T-cell (primary cell): Measurements from ENCODE around the gene DSP. TPM values are rescaled to one million over a fixed set of nuclear protein-coding genes. Genes with fewer than 3 reads are reported as not detected.

Source experiments
- ATAC-seq, 4 experiments: fragments of 200-7000 bp in 3 of 4; fragments of 150-1000 bp in 1 of 4; cut with Tn5 transposase; replicated peaks in 1 of 4; 1 replicate in 3 of 4; 2 replicates in 1 of 4; pipeline ENCODE4 v1.10.0; 2021; ENCODE audit warnings: moderate library complexity in 3 of 4, mild to moderate bottlenecking in 2 of 4, moderate number of reproducible peaks in 1 of 4
- CTCF ChIA-PET, 2 donors: fragments of 300-600 bp; sonication (Branson Sonifier 250); formaldehyde crosslinking; loops; one replicate each; lab custom pipeline; 2022; ENCODE audit warnings: antibody characterized with exemption in 2 of 2; lab: Charles Lee
- POLR2A ChIA-PET, 2 donors: fragments of 300-600 bp; sonication (Branson Sonifier 250); formaldehyde crosslinking; loops; one replicate each; lab custom pipeline; 2022; ENCODE audit warnings: antibody characterized with exemption in 2 of 2; lab: Charles Lee
- DNase-seq, 35 experiments: peaks; one replicate each; pipeline versions ENCODE4 v3.0.0 to v3.0.0-alpha.2; 2013 to 2023
- H3K27ac ChIP-seq: one replicate; pipeline ENCODE4 v1.5.1; 2013; ENCODE audit warnings: low read length
- H3K27me3 ChIP-seq, 2 experiments: replicated peaks in 1 of 2; 1 replicate in 1 of 2; 2 replicates in 1 of 2; pipeline versions ENCODE4 v1.6.1 to v1.7.0; 2013; ENCODE audit warnings: low read length in 1 of 2, mixed read lengths in 1 of 2; ENCODE audit not compliant: control insufficient read depth in 2 of 2, insufficient read depth in 2 of 2; ENCODE audit errors: extremely low read depth in 1 of 2
- H3K36me3 ChIP-seq, 2 donors: 1 replicate in 1 of 2; 2 replicates in 1 of 2; pipeline versions ENCODE4 v1.6.1 to v1.7.0; 2013; ENCODE audit warnings: low read length in 1 of 2; ENCODE audit not compliant: control insufficient read depth in 2 of 2, insufficient read depth in 1 of 2; ENCODE audit errors: extremely low read depth in 1 of 2
- H3K4me1 ChIP-seq, 2 experiments: 1 replicate in 1 of 2; 2 replicates in 1 of 2; pipeline versions ENCODE4 v1.6.1 to v1.7.0; 2013; ENCODE audit warnings: low read length in 2 of 2, mixed read lengths in 1 of 2; ENCODE audit not compliant: insufficient read depth in 2 of 2, control insufficient read depth in 1 of 2; ENCODE audit errors: extremely low read depth in 1 of 2
- H3K4me3 ChIP-seq, 2 donors: 1 replicate in 1 of 2; 2 replicates in 1 of 2; pipeline versions ENCODE4 v1.5.1 to v1.7.0; 2013; ENCODE audit warnings: mild to moderate bottlenecking in 2 of 2, low read length in 1 of 2, moderate library complexity in 1 of 2; ENCODE audit not compliant: control insufficient read depth in 1 of 2; ENCODE audit errors: extremely low read depth in 1 of 2
- H3K9me3 ChIP-seq: 2 replicates; pipeline ENCODE4 v1.7.0; 2013
- H3K27ac Mint-ChIP-seq, 2 donors: one replicate each; pipeline ENCODE4 v1.8.0; 2020 to 2021; ENCODE audit warnings: mild to moderate bottlenecking in 2 of 2, mixed read lengths in 2 of 2
- H3K27me3 Mint-ChIP-seq, 2 donors: one replicate each; pipeline ENCODE4 v1.8.0; 2021 to 2022; ENCODE audit warnings: mixed read lengths in 2 of 2
- H3K36me3 Mint-ChIP-seq: one replicate; pipeline ENCODE4 v1.8.0; 2021; ENCODE audit warnings: mixed read lengths
- H3K4me1 Mint-ChIP-seq, 3 donors: one replicate each; pipeline ENCODE4 v1.8.0; 2020 to 2022; ENCODE audit warnings: mixed read lengths in 3 of 3, mild to moderate bottlenecking in 1 of 3
- H3K4me3 Mint-ChIP-seq, 3 donors: one replicate each; pipeline ENCODE4 v1.8.0; 2020 to 2022; ENCODE audit warnings: mild to moderate bottlenecking in 3 of 3, mixed read lengths in 3 of 3, moderate library complexity in 3 of 3
- H3K9me3 Mint-ChIP-seq, 3 donors: one replicate each; pipeline ENCODE4 v1.8.0; 2020 to 2022; ENCODE audit warnings: mixed read lengths in 3 of 3
- whole genome bisulfite sequencing: methylation state at CpG from one replicate; pipeline ENCODE4 v1.1.5; 2013; ENCODE audit warnings: missing lambda C conversion rate; ENCODE audit not compliant: insufficient coverage; 5-methylcytosine and 5-hydroxymethylcytosine counted together
- total RNA-seq, 35 experiments: library from RNA in 6 of 35; stranded (reverse) in 6 of 35; fragments of 120-200 nt in 1 of 35; gene quantifications; one replicate each; pipeline versions ENCODE4 v1.2.1 to v1.2.4 and lab custom pipeline; 2013 to 2026

Gene DSP
- total RNA-seq, 5 donors from 2014 or later (not counting 1 experiment from before 2014, with no cell fraction given): 0.12 to 1.0 (median 0.80) TPM; not detected in 1

DNA sequence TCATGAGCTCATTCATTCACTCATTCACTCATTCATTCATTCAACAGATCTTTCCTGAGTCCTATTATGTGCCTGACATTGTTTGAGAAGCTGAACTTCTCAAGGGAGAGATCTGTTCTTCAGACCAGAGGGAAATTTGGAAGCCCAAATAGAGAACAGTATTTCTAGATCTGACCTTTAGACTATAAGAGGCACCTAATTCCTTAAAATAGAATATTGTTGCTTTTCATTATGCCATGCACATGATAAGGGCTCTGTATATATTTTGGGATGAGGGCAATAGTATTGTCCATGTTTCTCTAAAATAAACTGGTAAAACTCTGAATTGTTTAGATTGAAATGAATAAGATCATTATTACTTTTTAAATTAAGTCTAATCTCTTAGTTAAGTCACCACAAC lies 18.6 kb upstream of the DSP start:
- DNase-seq: no peak
- peaks cover 49% of the 10 kb centered on the region in 2 donors for H3K27me3 Mint-ChIP-seq
- ATAC-seq: no peak
- no peaks in the 10 kb centered on the region for H3K4me1 Mint-ChIP-seq
- no peak overlapping the region for H3K4me3 Mint-ChIP-seq
- H3K9me3 Mint-ChIP-seq: no peaks in the 10 kb centered on the region
- ChIA-PET CTCF (interaction anchor here in 1 of 2 donors (0.6 kb wide), 1 partner anchor 11 kb away, joined by 5 read pairs; no protein-coding TSS in a partner anchor), POLR2A (no interaction called here)
- Histone ChIP-seq H3K4me1 (no peaks in the 10 kb centered on the region), H3K4me3 (no peak overlapping the region), H3K9me3 (no peaks in the 10 kb centered on the region), H3K36me3 (no peaks in the 10 kb centered on the region), H3K27ac (no peak overlapping the region), H3K27me3 (peaks cover 4 to 14% of the 10 kb centered on the region in 2 experiments)
- no peak overlapping the region for H3K27ac Mint-ChIP-seq
- no peaks in the 10 kb centered on the region for H3K36me3 Mint-ChIP-seq

- CTCF ChIA-PET: no interaction called here
- ATAC-seq (no peak), DNase-seq (no peak)
- H3K4me3 ChIP-seq: no peak overlapping the region
- Mint-ChIP-seq H3K27ac (no peak overlapping the region), H3K36me3 (no peaks in the 10 kb centered on the region), H3K4me3 (no peak overlapping the region), H3K9me3 (no peaks in the 10 kb centered on the region), H3K4me1 (no peaks in the 10 kb centered on the region), H3K27me3 (peaks cover 54 to 58% of the 10 kb centered on the region in 2 donors)
- POLR2A ChIA-PET: interaction anchor here in 1 of 2 donors (0.5 to 0.7 kb wide), 2 partner anchors 74 to 1046 kb away, joined by 4 to 11 read pairs; no protein-coding TSS in a partner anchor
- H3K9me3 ChIP-seq: no peaks in the 10 kb centered on the region
- no peaks in the 10 kb centered on the region for H3K36me3 ChIP-seq
- H3K27me3 ChIP-seq: peaks cover 4 to 14% of the 10 kb centered on the region in 2 experiments
- no peaks in the 10 kb centered on the region for H3K4me1 ChIP-seq
- no CpG with 5 or more reads among the region's 2 CpGs for WGBS
- H3K27ac ChIP-seq: no peak overlapping the region
Measured at GRCh38 chr6:7523922-7524321, 17.5 kb upstream of the DSP start.

DNA sequence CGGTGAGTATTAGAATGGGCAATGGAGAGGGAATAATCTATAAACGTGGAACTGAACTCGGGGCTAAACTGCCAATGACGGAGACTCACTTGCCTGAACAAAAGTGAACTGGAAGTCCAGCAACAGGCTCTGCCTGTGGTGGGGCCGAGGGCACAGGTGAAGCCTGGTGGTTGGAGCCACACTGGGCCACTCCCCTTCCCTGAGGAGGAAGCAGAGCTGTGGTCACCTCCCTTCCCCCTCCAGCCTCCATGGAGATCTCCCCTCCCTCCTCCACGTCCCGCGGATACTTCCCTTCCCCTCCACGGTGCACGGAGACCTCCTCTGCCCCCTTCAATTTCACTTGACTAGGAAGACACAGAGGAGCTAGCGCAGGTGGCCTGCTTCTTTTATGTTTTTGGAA lies 14.7 kb upstream of the DSP start:
- Mint-ChIP-seq H3K9me3 (no peaks in the 10 kb centered on the region), H3K4me3 (no peak overlapping the region), H3K27ac (no peak overlapping the region), H3K27me3 (peaks cover 46 to 56% of the 10 kb centered on the region in 2 donors), H3K4me1 (no peaks in the 10 kb centered on the region), H3K36me3 (no peaks in the 10 kb centered on the region)
- ATAC-seq (no peak), DNase-seq (no peak)
- H3K27ac ChIP-seq: no peak overlapping the region
- peaks cover 4 to 17% of the 10 kb centered on the region in 2 experiments for H3K27me3 ChIP-seq
- no peaks in the 10 kb centered on the region for H3K9me3 ChIP-seq
- ChIA-PET CTCF (no interaction called here), POLR2A (no interaction called here)
- H3K4me1 ChIP-seq: no peaks in the 10 kb centered on the region
- no peaks in the 10 kb centered on the region for H3K36me3 ChIP-seq
- no peak overlapping the region for H3K4me3 ChIP-seq
- WGBS: 85% methylated on average over 3 of the region's 11 CpGs

DNA sequence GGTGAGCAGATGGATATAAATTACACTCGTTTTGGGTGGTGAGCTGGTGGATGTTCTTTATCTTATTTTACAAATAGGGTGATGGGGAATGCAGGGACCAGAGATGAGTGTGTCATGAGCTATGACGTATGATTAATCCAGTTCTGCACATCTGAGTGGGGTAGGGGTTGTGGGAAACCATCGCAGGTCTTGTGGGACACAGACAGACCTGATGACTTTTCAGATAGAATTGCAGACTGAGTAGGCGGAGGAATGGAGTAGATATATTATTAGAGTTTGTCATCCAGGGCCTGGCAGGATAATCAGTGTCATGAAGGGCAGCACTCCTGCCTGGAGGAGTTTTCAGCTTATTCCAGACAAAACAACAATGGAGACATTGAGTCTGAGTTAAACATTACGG lies 12.9 kb upstream of the DSP start:
- Mint-ChIP-seq H3K36me3 (no peaks in the 10 kb centered on the region), H3K9me3 (no peaks in the 10 kb centered on the region), H3K27ac (no peak overlapping the region), H3K4me1 (no peaks in the 10 kb centered on the region), H3K4me3 (no peak overlapping the region), H3K27me3 (peaks cover 39 to 47% of the 10 kb centered on the region in 2 donors)
- no peaks in the 10 kb centered on the region for H3K4me1 ChIP-seq
- H3K27ac ChIP-seq: no peak overlapping the region
- H3K9me3 ChIP-seq: no peaks in the 10 kb centered on the region
- ATAC-seq: no peak
- ChIA-PET CTCF (no interaction called here), POLR2A (no interaction called here)
- peaks cover 4 to 17% of the 10 kb centered on the region in 2 experiments for H3K27me3 ChIP-seq
- no peaks in the 10 kb centered on the region for H3K36me3 ChIP-seq
- no peak overlapping the region for H3K4me3 ChIP-seq
- DNase-seq: no peak
- 83% methylated on average over 1 of the region's 5 CpGs for WGBS

GRCh38 chr6:7529141-7529540 lies 12.3 kb upstream of the DSP start:
- peaks cover 36 to 45% of the 10 kb centered on the region in 2 donors for H3K27me3 Mint-ChIP-seq
- H3K4me3 Mint-ChIP-seq: no peak overlapping the region
- H3K4me1 Mint-ChIP-seq: no peaks in the 10 kb centered on the region
- ChIA-PET POLR2A (no interaction called here), CTCF (no interaction called here)
- H3K9me3 Mint-ChIP-seq: no peaks in the 10 kb centered on the region
- no peaks in the 10 kb centered on the region for H3K9me3 ChIP-seq
- DNase-seq (no peak), ATAC-seq (no peak)
- H3K4me1 ChIP-seq: no peaks in the 10 kb centered on the region
- no peaks in the 10 kb centered on the region for H3K36me3 Mint-ChIP-seq
- H3K27ac ChIP-seq: no peak overlapping the region
- H3K27ac Mint-ChIP-seq: no peak overlapping the region
- H3K4me3 ChIP-seq: no peak overlapping the region
- WGBS: 57% methylated on average over 1 of the region's 6 CpGs
- no peaks in the 10 kb centered on the region for H3K36me3 ChIP-seq
- peaks cover 4 to 17% of the 10 kb centered on the region in 2 experiments for H3K27me3 ChIP-seq

DNA sequence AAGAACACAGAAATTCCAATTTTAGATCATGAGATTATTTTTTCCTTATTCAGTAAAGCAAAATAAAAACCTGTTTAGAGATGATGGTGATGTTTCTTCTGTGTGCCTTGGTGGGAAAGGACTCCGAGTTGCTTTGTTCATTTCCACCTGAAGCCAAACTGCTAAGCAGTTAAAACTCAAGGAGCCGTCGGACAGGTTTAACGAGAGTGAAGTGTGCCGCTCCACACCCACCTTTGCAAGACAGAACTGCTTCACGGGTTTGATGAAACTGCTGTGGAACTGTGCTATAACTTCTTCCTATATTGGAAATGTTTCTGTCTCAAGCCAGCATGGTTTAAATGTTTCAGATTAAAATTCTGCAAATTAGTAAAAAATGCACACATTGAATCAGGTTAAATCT lies 9.2 kb upstream of the DSP start:
- Mint-ChIP-seq H3K4me3 (no peak overlapping the region), H3K27me3 (peaks cover 24 to 41% of the 10 kb centered on the region in 2 donors), H3K9me3 (no peaks in the 10 kb centered on the region), H3K4me1 (no peaks in the 10 kb centered on the region), H3K27ac (no peak overlapping the region), H3K36me3 (no peaks in the 10 kb centered on the region)
- H3K9me3 ChIP-seq: no peaks in the 10 kb centered on the region
- ATAC-seq: no peak
- H3K4me3 ChIP-seq: no peak overlapping the region
- CTCF ChIA-PET: no interaction called here
- H3K36me3 ChIP-seq: no peaks in the 10 kb centered on the region
- no peak overlapping the region for H3K27ac ChIP-seq
- H3K27me3 ChIP-seq: peaks cover 2 to 13% of the 10 kb centered on the region in 2 experiments
- no peak for DNase-seq
- POLR2A ChIA-PET: no interaction called here
- 33% methylated on average over 1 of the region's 6 CpGs for WGBS
- no peaks in the 10 kb centered on the region for H3K4me1 ChIP-seq

GRCh38 chr6:7532821-7533220 lies 8.7 kb upstream of the DSP start:
- DNase-seq (no peak), ATAC-seq (no peak)
- no peak overlapping the region for H3K27ac ChIP-seq
- Mint-ChIP-seq H3K4me1 (no peaks in the 10 kb centered on the region), H3K27ac (no peak overlapping the region), H3K9me3 (no peaks in the 10 kb centered on the region), H3K36me3 (no peaks in the 10 kb centered on the region), H3K27me3 (peaks cover 25 to 41% of the 10 kb centered on the region in 2 donors), H3K4me3 (no peak overlapping the region)
- H3K4me1 ChIP-seq: no peaks in the 10 kb centered on the region
- ChIA-PET POLR2A (no interaction called here), CTCF (no interaction called here)
- 91% methylated on average over 4 of the region's 8 CpGs for WGBS
- H3K9me3 ChIP-seq: no peaks in the 10 kb centered on the region
- no peak overlapping the region for H3K4me3 ChIP-seq
- no peaks in the 10 kb centered on the region for H3K36me3 ChIP-seq
- H3K27me3 ChIP-seq: peaks cover 4 to 17% of the 10 kb centered on the region in 2 experiments
